HG02798 (cell line): ENCODE data around the gene AGBL4.

ENCODE experiments used
- ATAC-seq: cut with Tn5 transposase; IDR thresholded peaks from one replicate; pipeline ENCODE4 v1.9.1; 2021; ENCODE audit warnings: mild to moderate bottlenecking; ENCODE audit not compliant: unreplicated experiment, poor library complexity

The AGBL4 gene

DNA sequence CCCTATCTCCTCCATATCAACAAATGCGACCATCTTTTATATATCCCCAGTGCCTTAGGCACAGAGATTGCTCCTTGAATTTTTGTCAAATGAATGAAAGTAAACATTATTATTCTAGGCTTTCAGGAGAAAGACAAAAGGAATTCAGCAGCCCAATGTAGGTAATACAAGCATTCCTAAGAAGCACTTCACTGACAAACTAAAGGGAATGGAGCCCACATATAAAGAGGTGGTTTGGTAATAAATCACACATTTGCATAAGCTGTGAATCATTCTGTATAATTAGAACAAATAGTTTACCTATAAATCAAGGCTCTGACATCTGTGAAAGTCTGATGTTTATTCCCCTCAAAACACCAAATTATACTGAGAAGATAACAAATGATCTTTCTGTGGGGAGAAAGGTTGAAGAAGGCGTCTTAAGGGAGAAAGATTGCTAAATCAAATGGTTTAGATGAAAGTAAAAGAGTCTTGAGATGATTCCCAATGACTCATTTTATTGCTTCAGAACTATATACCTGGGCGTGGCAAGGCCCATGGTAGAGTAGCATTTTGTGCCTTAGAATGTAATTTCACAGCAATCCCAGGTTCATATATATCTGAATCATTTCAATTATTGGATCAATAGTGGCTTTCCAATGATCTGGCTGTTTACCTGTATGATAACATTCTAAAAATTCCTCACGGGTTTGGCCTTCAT lies 558.1 kb downstream of the AGBL4 start:
- ATAC-seq = no peak

DNA sequence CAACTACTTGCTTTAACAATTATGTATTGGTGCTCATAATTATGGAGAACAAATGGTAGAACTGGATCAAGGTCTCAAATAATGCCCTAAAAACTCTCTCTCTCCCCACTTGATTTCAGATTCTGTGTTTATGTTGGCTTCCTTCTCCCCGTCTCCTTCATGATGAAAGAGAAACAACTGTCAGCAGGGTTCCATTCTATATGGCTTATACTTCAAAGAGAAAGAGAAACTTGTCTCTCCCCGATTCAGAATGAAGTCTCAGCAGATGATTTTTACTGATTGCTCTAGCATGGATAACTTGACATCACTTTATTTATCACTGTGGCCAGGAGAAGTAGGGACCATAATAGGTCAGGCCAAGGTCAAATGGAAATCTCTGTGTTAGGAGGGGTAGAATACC lies 575.6 kb downstream of the AGBL4 start:
- ATAC-seq = no peak

DNA sequence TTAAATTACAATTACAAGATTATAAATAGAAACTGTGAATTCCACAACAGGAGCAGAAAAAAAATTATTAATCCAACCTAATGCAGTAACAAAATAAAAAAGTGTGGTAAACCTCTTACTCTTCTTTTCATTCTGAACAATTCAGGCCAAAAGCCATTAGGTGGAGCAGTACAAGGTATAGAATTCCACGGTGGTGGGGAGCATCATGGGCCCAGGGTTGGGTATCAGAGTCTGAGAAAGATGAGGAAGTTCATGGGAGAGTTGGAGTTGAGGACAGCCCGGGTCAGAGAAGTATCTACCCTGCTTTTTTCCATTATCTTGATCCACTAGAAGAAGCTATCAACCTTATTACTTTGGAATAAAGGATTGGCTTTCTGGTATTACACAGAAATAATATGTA lies 586.9 kb downstream of the AGBL4 start:
- ATAC-seq = no peak

DNA sequence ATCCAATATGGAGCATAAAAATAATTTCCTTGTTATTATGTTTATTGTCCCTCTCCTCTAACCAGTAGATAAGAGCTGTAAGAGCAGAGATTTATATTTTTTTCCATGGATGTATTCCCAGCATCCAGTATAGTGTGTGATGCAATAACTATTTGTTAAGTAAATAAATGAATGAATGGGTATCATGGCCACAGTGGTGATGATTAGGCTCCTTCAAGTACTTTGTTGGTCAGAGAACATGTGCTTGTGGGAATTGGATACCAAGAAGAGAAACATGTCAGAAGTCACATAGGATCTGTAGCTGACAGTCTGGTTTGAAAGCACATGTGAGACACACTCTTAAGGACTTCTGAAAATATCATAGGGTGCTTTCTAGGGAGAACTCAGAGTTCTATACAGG lies 588.5 kb downstream of the AGBL4 start:
- no peak for ATAC-seq

DNA sequence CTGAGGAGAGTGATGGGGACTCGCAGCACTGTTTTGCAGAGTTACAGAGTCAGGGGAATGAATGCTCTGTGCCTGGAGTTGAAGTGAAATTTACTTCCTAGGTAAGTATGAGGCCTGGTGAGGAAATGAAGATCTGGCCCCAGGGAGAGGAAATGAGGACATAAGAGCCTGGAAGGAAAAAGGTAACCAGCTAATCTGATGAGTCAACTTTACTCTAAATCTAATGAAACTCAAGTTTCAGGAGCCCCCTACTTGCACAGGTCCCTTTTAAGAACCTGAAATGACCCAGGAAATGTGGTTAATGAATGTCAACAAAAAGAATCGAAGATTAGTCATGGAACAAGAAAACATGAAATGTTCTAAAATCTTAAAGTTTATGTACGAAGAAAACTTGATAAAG lies 599.0 kb downstream of the AGBL4 start:
- ATAC-seq = no peak

DNA sequence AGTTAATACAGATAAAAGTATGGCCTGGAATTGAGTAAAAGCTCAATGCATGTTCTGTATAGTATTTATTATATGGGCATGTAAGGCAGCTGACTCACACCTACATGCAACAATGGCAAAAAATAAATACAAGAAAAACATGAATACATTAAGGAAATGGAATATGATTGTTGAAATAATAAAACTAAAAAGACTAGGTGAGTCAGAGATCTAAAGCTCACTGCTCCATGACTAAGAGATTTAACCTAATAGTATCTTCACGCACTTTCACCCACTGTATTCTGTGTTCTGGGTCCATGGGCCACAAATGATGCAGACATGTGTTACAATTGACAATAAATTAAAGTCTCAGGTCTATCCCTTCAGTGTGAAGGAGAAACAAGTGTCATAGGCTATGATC lies 607.0 kb downstream of the AGBL4 start:
- ATAC-seq = no peak

DNA sequence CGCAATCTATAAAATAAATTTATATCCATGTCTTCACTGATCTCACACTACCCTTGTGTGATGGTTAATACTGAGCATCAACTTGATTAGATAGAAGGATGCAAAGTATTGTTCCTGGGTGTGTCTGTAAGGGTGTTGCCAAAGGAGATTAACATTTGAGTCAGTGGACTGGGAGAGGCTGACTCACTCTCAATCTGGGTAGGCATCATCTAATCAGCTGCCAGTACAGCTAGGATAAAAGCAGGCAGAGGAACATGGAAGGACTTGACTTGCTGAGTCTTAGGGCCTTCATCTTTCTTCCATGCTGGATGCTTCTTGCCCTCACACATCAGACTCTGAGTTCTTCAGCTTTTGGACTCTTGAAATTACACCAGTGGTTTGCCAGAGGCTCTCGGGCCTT lies 615.4 kb downstream of the AGBL4 start:
- ATAC-seq = no peak

DNA sequence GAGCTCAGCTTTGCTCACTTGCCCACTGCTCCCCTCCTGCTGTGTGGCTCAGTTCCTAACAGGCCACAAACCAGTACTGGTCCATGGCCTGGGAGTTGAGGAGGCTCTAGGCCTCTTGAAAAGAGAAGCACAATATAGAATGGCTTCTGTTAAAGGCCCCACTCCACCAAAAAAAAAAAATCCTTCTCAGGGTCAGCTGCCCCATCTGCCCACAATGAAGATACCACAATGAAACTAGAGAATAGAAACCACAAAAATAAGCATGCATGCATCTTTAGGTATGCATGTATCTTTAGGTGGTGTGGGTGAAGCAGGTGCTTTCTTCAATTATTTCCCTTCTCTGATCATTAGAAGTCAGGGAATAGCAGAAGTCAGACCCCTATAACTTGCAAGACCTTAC lies 626.7 kb downstream of the AGBL4 start:
- no peak for ATAC-seq

DNA sequence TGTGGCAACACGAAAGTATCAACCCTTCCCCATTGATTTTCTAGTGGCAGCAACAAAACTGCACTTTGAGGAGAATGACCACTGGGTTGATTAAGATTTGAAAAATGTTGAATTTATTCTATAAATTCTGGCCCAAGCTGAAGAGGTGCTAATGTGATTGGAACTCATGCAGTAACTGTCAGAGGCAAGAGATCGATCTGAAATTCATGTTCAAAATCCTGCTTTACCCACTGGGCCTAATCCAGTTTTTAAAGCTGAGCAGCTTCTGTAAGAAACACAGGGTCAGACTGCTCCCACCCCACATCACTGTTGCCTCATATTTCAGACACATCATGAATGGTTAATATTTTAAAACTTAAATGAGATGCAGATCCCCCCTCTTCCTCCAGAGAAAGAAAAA lies 629.6 kb downstream of the AGBL4 start:
- no peak for ATAC-seq

DNA sequence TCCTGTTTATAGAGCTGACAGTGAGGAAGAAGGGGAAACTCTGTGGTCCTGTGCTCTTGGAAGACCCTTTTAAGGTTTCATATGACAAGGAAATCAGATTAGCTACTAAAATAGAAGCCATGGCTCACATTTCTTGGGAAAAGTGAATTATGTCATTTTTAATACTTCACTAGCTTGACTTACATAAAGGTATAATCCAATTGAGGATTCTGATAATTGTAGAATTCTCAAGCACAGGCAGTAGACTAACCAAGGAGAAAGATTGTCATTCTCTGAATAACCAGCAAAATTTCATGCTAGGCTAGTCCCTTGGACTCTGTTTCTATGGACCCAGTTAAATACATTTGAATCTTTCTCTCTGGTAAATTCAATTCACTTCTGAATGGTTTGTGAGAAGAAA lies 634.1 kb downstream of the AGBL4 start:
- no peak for ATAC-seq

DNA sequence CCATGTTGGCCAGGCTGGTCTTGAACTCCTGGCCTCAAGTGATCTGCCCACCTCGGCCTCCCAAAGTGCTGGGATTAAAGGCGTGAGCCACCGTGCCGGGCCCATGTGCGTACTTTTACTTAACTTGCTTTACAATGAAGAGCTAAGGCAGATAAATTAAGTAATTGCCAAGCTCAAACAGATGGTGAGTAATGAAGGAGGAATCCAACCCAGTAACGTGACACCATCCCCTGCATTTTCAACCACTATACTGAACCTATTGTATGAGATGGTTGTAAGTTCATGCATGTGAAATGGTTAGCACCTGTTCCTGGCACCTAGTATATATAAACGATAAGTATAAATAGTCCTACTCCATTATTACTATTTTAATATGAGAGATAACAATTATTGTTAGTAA lies 659.1 kb downstream of the AGBL4 start:
- no peak for ATAC-seq

DNA sequence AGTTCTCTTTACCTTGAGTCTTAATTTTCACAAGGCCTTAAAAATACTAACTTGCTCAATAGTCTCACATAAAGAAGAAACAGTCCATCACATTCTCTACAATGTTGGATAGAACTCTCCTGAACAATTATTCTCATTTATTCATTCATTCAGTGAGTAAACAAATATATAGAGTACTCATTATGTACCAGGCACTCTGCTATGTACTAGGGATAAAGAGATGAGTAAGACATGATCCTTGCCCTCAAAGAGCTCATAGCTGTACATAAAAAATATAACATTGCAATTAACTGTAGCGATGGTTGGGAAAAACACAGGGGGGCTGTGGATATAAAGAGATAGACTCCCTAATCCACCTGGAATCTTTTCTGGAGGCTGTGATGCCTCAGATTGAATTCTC lies 660.1 kb downstream of the AGBL4 start:
- ATAC-seq = no peak

DNA sequence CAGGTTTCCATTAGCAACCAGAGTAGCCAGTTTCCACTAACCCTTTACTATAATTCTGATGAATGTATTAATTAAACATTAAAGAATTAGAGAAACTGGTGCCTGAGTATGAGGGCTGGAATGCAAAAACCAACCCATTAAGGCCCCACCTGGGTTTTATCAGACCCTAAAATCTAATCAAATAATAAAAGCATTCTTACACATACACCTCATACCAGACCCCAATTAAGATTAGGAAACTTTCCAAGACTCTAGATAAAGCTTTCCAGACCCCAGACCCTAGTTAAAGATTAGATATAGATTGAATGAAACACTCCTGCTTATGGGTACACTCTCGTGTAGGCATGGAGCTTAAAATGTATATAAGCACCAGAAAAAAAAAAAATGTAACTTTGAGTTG lies 665.7 kb downstream of the AGBL4 start:
- no peak for ATAC-seq

DNA sequence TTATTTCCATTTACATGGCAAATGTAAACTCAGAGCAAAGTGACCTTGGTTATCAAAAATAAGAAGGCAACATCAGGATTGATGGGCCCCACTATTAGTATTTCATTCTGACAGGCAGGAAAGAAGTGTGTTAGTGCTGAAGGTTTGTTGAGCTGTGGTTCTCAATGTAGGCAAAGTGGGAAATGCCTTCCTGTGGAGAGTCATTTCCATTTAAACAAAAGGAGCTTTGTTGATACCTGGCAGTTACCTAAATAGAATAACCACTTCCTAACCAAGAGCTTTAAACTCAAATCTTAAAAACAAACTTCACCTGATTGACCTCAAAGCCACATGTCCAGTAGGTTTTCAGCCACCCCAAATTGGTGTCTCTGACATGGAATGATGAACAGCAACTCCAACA lies 667.2 kb downstream of the AGBL4 start:
- no peak for ATAC-seq

DNA sequence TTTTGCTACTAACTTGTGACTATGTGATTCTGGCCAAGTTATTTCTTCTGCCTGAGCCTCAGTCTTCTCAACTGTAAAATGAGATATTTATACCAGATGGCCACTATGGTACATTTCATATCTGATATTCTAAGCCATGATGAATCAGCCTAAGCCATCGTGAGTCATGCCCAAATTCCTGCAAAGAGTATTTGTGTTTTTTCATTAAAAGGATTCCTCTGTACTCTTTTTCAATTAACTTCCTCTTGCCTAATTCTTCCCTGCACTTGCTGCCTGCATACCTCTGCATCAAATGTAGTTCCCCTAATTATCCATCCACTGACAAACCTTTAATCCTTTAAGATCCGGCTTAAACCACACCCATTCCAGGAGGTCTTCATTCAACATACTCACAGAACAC lies 672.0 kb downstream of the AGBL4 start:
- no peak for ATAC-seq

DNA sequence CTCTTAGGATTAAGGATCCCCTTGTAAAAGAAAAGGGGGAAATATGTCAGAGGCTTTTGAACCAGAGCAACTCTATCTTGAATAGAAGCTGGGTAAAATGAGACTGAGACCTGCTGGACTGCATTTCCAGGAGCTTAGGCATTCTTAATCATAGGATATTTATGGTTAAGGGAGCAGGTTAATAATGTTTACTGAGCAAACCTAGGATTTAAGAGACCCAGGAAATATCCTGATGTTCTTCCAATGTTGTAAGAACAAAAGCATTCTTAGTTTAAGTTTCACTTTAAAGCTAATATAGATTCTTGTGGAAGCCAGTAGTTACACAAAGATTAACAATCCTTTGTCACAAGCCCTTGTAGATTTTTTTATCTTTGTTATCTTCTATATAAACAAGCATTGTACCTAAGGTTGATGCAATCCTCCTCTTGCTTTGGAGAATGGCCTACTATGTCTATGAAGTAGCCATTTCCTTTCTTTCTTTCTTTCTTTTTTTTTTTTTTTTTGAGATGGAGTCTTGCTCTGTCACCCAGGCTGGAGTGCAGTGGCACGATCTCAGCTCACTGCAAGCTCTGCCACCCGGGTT lies 676.9 kb downstream of the AGBL4 start:
- ATAC-seq = no peak

DNA sequence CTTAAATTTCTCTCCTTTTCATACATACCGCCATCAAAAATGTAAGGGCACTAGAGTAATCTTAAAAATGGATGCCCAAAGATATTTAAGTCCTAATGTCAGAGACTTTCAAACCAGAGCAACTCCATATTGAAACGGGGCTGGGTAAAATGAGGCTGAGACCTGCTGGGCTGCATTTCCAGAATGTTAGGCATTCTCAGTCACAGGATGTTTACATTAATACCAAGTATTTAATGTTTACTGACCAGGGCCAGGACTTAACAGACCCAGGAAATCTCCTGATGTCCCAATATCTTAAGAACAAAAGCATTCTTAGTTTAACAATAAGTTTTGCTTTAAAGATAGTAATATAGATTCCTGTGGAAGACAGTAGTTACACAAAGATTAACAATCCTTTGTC lies 683.2 kb downstream of the AGBL4 start:
- no peak for ATAC-seq

DNA sequence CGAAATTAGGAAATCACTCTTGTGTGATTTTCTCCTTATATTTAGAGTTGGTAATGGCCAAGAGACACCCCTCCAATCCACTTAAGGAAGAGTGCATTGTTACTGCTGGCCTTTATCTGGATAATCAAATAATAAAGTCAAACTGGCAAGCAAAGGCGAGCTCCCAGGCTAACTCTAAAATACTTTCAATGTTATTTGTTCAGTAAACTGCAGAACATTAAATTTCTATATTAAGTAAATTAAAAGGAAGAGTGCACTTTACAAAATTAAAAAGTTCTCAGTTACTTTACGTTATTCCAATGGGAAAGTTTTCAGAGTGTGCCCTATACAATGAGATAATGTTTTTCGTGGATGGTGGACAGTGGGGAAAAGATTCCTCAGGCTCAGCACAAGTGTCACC lies 684.7 kb downstream of the AGBL4 start:
- ATAC-seq = no peak

DNA sequence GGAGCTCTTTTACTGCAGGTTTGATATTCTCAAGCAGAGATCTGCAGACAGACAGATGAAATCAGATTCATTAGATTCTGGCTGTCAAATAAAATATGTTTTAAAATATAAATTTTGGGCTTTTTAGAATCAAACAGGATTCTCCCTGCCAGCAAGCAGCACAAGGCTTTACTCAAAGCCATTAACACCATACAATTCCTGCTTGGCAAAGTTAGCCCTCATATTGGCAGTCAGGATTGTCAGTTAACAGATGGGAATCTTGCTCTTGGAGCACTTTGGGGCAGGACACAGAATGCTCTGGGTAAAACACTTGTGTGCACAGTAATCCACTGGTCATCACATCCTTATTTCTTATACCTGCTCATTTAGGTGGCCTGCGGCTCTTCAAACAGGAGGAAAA lies 686.5 kb downstream of the AGBL4 start:
- no peak for ATAC-seq

DNA sequence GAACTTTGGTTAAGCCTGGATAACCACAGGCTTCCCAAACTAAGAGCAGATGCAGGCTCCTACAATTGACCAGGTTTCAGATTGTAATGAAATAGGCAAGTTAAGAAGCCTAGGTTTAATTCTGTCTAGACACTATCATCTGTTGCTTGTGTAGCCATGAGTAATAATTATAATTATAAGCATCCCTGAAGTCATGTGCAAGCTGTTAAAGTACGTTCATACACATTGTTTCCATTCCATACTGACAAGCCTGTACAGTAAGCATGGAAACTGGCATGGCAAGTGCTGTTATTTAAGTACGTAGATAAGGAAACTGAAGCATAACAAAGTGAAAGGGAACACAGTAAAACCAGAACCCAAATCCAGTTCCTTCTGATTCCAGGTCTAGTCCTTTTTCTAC lies 689.8 kb downstream of the AGBL4 start:
- ATAC-seq = no peak

DNA sequence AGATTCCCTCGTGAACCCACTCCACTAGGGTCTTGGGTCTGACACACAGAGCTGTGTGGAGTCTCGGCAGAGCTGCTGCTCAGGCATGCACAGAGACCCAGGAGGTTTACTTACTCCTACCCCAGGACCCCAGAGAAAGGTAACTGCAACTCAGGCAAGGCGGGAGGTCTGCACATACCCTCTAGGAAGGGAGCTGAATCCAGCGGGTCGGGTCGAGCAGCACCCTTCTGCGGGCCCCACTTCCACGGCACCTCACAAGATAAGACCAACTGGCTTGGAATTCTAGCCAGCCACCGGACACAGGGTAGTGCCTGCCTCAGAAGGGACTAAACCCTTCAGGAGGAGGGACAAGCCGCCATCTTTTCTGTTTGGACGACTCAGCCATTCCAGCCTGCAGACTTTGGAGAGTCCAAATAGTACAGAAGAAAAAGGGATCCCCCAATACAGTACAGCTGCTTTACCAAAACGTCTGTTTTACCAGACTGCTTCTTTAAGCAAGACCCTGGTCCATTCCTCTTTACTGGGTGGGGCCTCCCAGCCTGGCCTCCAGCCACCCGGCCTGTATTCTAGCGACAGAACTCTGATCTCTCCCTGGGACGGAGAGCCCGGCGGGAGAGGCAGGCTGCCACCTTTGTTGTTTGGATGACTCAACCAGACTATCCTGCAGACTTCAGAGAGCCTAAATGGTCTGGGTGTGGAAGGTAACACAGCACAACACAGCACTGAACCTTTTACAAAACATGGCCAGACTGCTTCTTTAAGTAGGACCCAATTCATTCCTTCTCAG lies 692.5 kb downstream of the AGBL4 start:
- ATAC-seq = no peak
